ENCODE data around the gene KIF5A. TPM values are rescaled to one million over a fixed set of nuclear protein-coding genes. Genes with fewer than 3 reads are reported as not detected.

Gene KIF5A
- total and polyA plus RNA-seq, 3 donors from 2014 or later, result 6.8 to 9.1 (median 8.4) TPM

DNA sequence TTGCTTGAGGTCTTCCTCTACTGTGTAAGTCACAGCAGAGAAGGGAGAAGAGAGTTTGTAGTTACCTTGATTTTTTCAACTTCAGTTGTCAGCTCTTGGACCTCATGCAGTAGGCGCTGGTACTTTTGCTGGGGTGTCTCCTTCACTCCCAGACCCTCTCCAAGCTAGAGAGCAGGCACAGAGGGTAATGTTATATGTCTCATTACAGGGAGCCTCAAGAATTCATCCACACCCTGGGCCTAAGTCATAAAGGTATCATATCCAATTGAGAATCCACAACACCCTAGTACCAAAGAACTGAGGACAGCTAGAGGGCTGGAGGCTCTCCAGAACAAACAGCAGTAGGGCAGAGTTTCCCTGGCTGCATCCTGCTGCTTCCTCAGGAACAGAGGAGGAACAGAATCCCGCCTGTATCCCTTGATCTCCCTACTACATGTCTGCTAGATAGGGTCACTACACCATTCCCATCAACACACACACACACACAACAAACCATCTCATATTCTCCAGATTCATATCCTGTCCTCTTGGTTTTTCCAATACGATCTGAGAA lies 14.8 kb upstream of the KIF5A start:
- Histone ChIP-seq H3K27me3 (no peaks in the 10 kb centered on the region), H3K4me3 (no peak overlapping the region), H3K9me3 (no peaks in the 10 kb centered on the region), H3K36me3 (ENCODE audit: low read depth, missing control alignments) (no peaks in the 10 kb centered on the region), H3K4me1 (no peaks in the 10 kb centered on the region), H3K27ac (no peak overlapping the region)
- intact Hi-C loops (cut with DNase I; ENCODE audit: low total_unique reads), result no loop called here
- TF ChIP-seq POLR2A (IDR thresholded peaks at IDR 0.05), result no peak
- TF ChIP-seq, protein P1, sequence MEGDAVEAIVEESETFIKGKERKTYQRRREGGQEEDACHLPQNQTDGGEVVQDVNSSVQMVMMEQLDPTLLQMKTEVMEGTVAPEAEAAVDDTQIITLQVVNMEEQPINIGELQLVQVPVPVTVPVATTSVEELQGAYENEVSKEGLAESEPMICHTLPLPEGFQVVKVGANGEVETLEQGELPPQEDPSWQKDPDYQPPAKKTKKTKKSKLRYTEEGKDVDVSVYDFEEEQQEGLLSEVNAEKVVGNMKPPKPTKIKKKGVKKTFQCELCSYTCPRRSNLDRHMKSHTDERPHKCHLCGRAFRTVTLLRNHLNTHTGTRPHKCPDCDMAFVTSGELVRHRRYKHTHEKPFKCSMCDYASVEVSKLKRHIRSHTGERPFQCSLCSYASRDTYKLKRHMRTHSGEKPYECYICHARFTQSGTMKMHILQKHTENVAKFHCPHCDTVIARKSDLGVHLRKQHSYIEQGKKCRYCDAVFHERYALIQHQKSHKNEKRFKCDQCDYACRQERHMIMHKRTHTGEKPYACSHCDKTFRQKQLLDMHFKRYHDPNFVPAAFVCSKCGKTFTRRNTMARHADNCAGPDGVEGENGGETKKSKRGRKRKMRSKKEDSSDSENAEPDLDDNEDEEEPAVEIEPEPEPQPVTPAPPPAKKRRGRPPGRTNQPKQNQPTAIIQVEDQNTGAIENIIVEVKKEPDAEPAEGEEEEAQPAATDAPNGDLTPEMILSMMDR (IDR thresholded peaks at IDR 0.05), result no peak
- 90% methylated on average over 3 of the region's 3 CpGs for WGBS, 2 donors
- DNase-seq, result no peak

DNA sequence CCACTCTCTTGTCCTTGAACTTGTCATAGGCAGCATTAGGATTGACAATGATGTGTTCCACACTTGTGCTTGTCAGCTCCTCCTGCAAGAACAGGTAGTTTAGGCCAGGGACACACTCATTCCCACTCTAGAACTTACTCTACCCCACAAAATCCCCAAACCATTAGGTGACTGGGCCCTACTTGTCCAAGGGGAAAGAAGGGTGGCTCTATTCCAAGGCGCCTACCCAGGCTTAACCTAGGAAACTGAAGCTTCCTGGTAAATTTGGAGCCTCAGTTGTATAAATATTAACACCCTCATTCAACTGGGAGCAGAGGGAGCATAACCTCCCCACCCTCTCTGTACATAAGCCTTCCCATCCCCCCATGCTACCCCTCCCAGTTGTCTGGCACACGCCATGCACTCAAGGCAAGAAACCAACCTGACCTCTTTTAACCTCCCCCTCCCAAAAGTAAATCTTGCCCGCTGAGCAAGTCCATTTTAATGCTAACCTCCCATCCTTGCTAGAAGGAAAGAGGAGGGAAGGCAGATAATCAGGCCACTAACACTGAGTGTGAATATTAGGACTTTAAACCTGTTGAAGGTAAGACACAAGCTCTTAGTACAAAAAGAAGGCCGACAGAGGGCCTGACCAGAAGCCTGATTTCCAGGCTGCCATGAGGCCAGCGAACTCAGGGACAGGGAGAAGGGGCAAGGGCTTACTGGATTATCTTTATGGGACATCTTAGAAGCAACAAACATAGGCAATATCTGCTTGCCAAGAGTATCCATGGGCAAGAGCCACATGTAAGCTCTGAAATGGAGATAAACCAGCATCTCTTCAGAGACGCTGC lies 13.9 kb upstream of the KIF5A start:
- intact Hi-C loops (cut with DNase I; ENCODE audit: low total_unique reads), result no loop called here
- Histone ChIP-seq H3K27ac (no peak overlapping the region), H3K36me3 (ENCODE audit: low read depth, missing control alignments) (no peaks in the 10 kb centered on the region)

DNA sequence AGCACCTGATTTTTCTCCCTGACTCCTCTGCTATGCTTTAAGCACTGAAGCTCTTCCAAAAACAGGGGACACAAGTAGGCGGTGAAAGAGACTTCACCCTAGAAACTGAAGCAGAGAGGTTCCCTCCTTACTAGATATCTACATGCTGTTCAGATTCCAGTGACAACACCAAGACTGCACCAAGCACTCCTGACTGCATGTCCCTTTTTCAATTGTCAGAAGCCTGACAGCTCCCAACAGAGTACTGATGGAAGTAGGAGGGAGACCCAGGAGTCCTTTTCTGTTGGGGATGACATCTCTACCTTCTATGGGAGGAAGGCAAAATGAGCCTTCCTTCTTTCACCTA lies 13.3 kb upstream of the KIF5A start:
- no peaks in the 10 kb centered on the region for H3K27me3 ChIP-seq
- no peaks in the 10 kb centered on the region for H3K4me1 ChIP-seq
- no peak overlapping the region for H3K27ac ChIP-seq
- H3K36me3 ChIP-seq (ENCODE audit: low read depth, missing control alignments), result no peaks in the 10 kb centered on the region
- no peak for DNase-seq
- TF ChIP-seq, protein P1 (IDR thresholded peaks at IDR 0.05), result no peak
- TF ChIP-seq POLR2A (IDR thresholded peaks at IDR 0.05), result no peak
- H3K9me3 ChIP-seq, result no peaks in the 10 kb centered on the region
- intact Hi-C loops (cut with DNase I; ENCODE audit: low total_unique reads), result no loop called here
- no peak overlapping the region for H3K4me3 ChIP-seq
- WGBS, 2 donors, result 97 to 100% methylated on average over 1 of the region's 1 CpG

More for the DNA sequence above, 13.9 kb upstream of the KIF5A start:
- H3K9me3 ChIP-seq, result no peaks in the 10 kb centered on the region
- no peaks in the 10 kb centered on the region for H3K27me3 ChIP-seq
- no peak overlapping the region for H3K4me3 ChIP-seq
- WGBS, 2 donors, result 89 to 96% methylated on average over 6 of the region's 6 CpGs
- DNase-seq, result no peak
- no peak for TF ChIP-seq POLR2A (IDR thresholded peaks at IDR 0.05)
- TF ChIP-seq, protein P1 (IDR thresholded peaks at IDR 0.05), result no peak
- no peaks in the 10 kb centered on the region for H3K4me1 ChIP-seq

DNA sequence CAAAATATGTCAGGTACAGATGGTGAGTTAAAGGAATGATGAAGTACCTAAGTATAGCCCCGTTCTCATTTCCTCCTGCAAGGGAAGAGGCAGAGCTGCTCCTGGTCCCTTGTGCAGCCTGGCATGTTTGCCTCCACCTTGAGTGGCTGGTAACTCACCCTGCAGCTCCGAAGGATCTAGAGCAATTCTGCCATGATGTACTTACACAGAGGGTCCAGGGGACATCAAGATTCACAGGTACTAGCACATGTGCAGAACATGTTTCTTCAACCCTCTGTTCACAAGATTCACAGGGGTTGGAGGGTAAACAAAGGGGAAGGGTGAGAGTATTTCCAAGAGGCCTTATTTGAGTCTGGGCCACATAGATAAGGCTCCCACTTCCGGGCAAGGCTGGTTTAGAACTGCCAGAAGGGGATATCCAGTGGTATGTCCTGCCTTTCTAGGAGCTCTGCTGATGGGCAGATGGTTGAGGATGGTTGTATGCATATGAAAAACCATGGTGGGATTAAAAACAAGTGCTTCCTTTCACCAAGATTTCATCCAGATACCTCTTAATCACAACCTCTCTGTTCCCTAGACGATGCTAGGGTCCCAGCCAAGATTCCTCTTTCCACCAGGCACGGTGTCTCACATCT lies 10.6 kb upstream of the KIF5A start:
- Histone ChIP-seq H3K9me3 (no peaks in the 10 kb centered on the region), H3K36me3 (ENCODE audit: low read depth, missing control alignments) (no peaks in the 10 kb centered on the region), H3K4me3 (no peak overlapping the region), H3K27ac (no peak overlapping the region), H3K4me1 (no peaks in the 10 kb centered on the region), H3K27me3 (no peaks in the 10 kb centered on the region)
- TF ChIP-seq, protein P1 (IDR thresholded peaks at IDR 0.05), result no peak
- TF ChIP-seq POLR2A (IDR thresholded peaks at IDR 0.05), result no peak
- 81 to 89% methylated on average over 5 of the region's 5 CpGs for WGBS, 2 donors
- intact Hi-C loops (cut with DNase I; ENCODE audit: low total_unique reads), result no loop called here
- DNase-seq, result no peak
